HCT116 (cell line): ENCODE measurements around the gene RARB. TPM values are rescaled to one million over a fixed set of nuclear protein-coding genes. Genes with fewer than 3 reads are reported as not detected.

Experiments
- ATAC-seq: fragments of 200-7000 bp; cut with Tn5 transposase; 2 replicates; pipeline ENCODE4 v1.9.1; 2020; ENCODE audit warnings: mild to moderate bottlenecking, moderate library complexity
- BruUV-seq: library from RNA; stranded (reverse); fragments of 400-500 nt; replicated peaks from 2 replicates; lab custom pipeline; 2021; lab: Mats Ljungman, UMichigan
- CTCF ChIA-PET: fragments of 300-600 bp; sonication (Branson Sonifier 250); formaldehyde crosslinking; loops from one replicate; lab custom pipeline; 2021; ENCODE audit warnings: antibody characterized with exemption; lab: Charles Lee
- POLR2A ChIA-PET: fragments of 300-600, 350-600 bp; sonication (Branson Sonifier 250); formaldehyde crosslinking; loops from one replicate; lab custom pipeline; 2021; ENCODE audit warnings: antibody characterized with exemption; lab: Charles Lee
- RAD21 ChIA-PET, 2 experiments: fragments of 300-600 bp; sonication (Branson Sonifier 250); formaldehyde crosslinking; loops; one replicate each; lab custom pipeline; 2023; ENCODE audit warnings: low total read pairs in 2 of 2; ENCODE audit not compliant: uncharacterized antibody in 2 of 2, unreplicated experiment in 2 of 2, low non-redundant PET in 1 of 2; lab: Charles Lee
- DNase-seq: peaks from one replicate; pipeline ENCODE4 v3.0.0-alpha.2; 2010; ENCODE audit warnings: low read depth, low spot score
- H2AFZ ChIP-seq: fragments of 200-600 bp; shearing (Covaris generic), sonication (generic); 2 replicates; pipeline ENCODE4 v1.6.1; 2017; ENCODE audit warnings: low read depth, mixed run types, mixed read lengths, antibody characterized with exemption, low read length; ENCODE audit not compliant: poor library complexity, severe bottlenecking
- H3K27ac ChIP-seq: 2 replicates; pipeline ENCODE4 v1.5.1; 2012; ENCODE audit warnings: low read depth, low read length
- H3K27me3 ChIP-seq: fragments of 200-600 bp; sonication (generic); 2 replicates; pipeline ENCODE4 v1.6.1; 2016; ENCODE audit warnings: mixed run types, low read length, mixed read lengths; ENCODE audit not compliant: insufficient read depth
- H3K36me3 ChIP-seq, 2 experiments: fragments of 200-500 bp in 1 of 2; fragments of 200-600 bp in 1 of 2; sonication (Bioruptor generic) in 1 of 2; sonication (generic) in 1 of 2; 2 replicates each; pipeline versions ENCODE4 v1.5.1 to v1.6.1; 2014 to 2016; ENCODE audit warnings: low read length in 2 of 2, inconsistent platforms in 1 of 2, mixed read lengths in 1 of 2, mixed run types in 1 of 2; ENCODE audit not compliant: insufficient read depth in 2 of 2, control insufficient read depth in 1 of 2
- H3K4me1 ChIP-seq, 2 experiments: fragments of 200-600 bp in 1 of 2; sonication (generic) in 1 of 2; 2 replicates each; pipeline versions ENCODE4 v1.5.1 to v1.6.1; 2012 to 2017; ENCODE audit warnings: low read length in 2 of 2, inconsistent platforms in 1 of 2, mild to moderate bottlenecking in 1 of 2, mixed read lengths in 1 of 2, mixed run types in 1 of 2, moderate library complexity in 1 of 2; ENCODE audit not compliant: insufficient read depth in 2 of 2, control insufficient read depth in 1 of 2
- H3K4me2 ChIP-seq: fragments of 200-600 bp; sonication (generic); 2 replicates; pipeline ENCODE4 v1.6.1; 2017; ENCODE audit warnings: mixed run types, low read length, mixed read lengths
- H3K4me3 ChIP-seq, 2 experiments: fragments of 200-600 bp in 1 of 2; sonication (generic) in 1 of 2; replicated peaks in 1 of 2; 2 replicates each; pipeline ENCODE4 v1.5.1; 2011 to 2016; ENCODE audit warnings: low read length in 2 of 2, control low read depth in 1 of 2, low read depth in 1 of 2, mild to moderate bottlenecking in 1 of 2, mixed read lengths in 1 of 2, mixed run types in 1 of 2
- H3K79me2 ChIP-seq: fragments of 200-600 bp; sonication (generic); 2 replicates; pipeline ENCODE4 v1.6.1; 2017; ENCODE audit warnings: mild to moderate bottlenecking, mixed run types, low read length, moderate library complexity, mixed read lengths; ENCODE audit not compliant: insufficient read depth
- H3K9ac ChIP-seq: fragments of 200-600 bp; sonication (generic); 2 replicates; pipeline ENCODE4 v1.6.1; 2016; ENCODE audit warnings: low read length, mixed read lengths
- H3K9me2 ChIP-seq: fragments of 200-600 bp; sonication (generic), shearing (Covaris generic); 2 replicates; pipeline ENCODE4 v1.6.1; 2017; ENCODE audit warnings: mixed run types, mild to moderate bottlenecking, moderate library complexity; ENCODE audit not compliant: insufficient read depth
- H3K9me3 ChIP-seq, 2 experiments: fragments of 200-500 bp in 1 of 2; fragments of 200-600 bp in 1 of 2; sonication (Bioruptor generic) in 1 of 2; sonication (generic) in 1 of 2; 2 replicates each; pipeline ENCODE4 v1.6.1; 2014 to 2017; ENCODE audit warnings: low read length in 2 of 2, mixed read lengths in 2 of 2, inconsistent platforms in 1 of 2, low read depth in 1 of 2, mild to moderate bottlenecking in 1 of 2, mixed run types in 1 of 2, moderate library complexity in 1 of 2; ENCODE audit not compliant: control insufficient read depth in 1 of 2, insufficient read depth in 1 of 2
- H4K20me1 ChIP-seq: fragments of 200-600 bp; sonication (generic), shearing (Covaris generic); 2 replicates; pipeline ENCODE4 v1.6.1; 2017; ENCODE audit warnings: mixed run types, mild to moderate bottlenecking, moderate library complexity; ENCODE audit not compliant: insufficient read depth
- CBX3 ChIP-seq: IDR thresholded peaks from 2 replicates; pipeline ENCODE4 v1.6.1; 2012; ENCODE audit warnings: low read depth
- CEBPB ChIP-seq: IDR thresholded peaks from 2 replicates; pipeline ENCODE4 v1.6.1; 2012; ENCODE audit warnings: low read depth
- EGR1 ChIP-seq: IDR thresholded peaks from 2 replicates; pipeline ENCODE4 v1.6.1; 2012; ENCODE audit warnings: low read depth
- ELF1 ChIP-seq: IDR thresholded peaks from 2 replicates; pipeline ENCODE4 v1.6.1; 2012; ENCODE audit warnings: low read depth, borderline replicate concordance
- EZH2 ChIP-seq: fragments of 200-600 bp; sonication (generic); IDR thresholded peaks from 2 replicates; pipeline ENCODE4 v1.6.1; 2017; ENCODE audit warnings: antibody characterized with exemption, mixed run types
- FOSL1 ChIP-seq: IDR thresholded peaks from 2 replicates; pipeline ENCODE4 v1.6.1; 2012; ENCODE audit warnings: low read depth
- JUND ChIP-seq: IDR thresholded peaks from 2 replicates; pipeline ENCODE4 v1.6.1; 2012
- POLR2A ChIP-seq: IDR thresholded peaks from 2 replicates; pipeline ENCODE4 v1.7.0; 2011; ENCODE audit warnings: borderline replicate concordance; ENCODE audit not compliant: insufficient read depth, insufficient read length; ENCODE audit errors: extremely low read depth
- RAD21 ChIP-seq: IDR thresholded peaks from 2 replicates; pipeline ENCODE4 v1.6.1; 2012; ENCODE audit warnings: low read depth, mild to moderate bottlenecking
- SP1 ChIP-seq: IDR thresholded peaks from 2 replicates; pipeline ENCODE4 v1.6.1; 2012; ENCODE audit warnings: low read depth
- SRF ChIP-seq: IDR thresholded peaks from 2 replicates; pipeline ENCODE4 v1.6.1; 2012; ENCODE audit warnings: low read depth
- TCF7L2 ChIP-seq: IDR thresholded peaks from 2 replicates; pipeline ENCODE4 v1.7.0; 2011; ENCODE audit warnings: borderline replicate concordance, inconsistent platforms; ENCODE audit not compliant: insufficient read depth, insufficient read length; ENCODE audit errors: extremely low read depth
- YY1 ChIP-seq: IDR thresholded peaks from 2 replicates; pipeline ENCODE4 v1.6.1; 2011; ENCODE audit warnings: low read length, low read depth, moderate library complexity, mild to moderate bottlenecking; ENCODE audit not compliant: insufficient replicate concordance; ENCODE audit errors: extremely low read depth
- ZFX ChIP-seq: fragments of 450-650 bp; IDR thresholded peaks from 2 replicates; pipeline ENCODE4 v1.6.1; 2017
- intact Hi-C: fragments of 100-400 bp; cut with micrococcal nuclease; formaldehyde crosslinking; loops from 2 replicates; pipeline ENCODE4 v1.10.0; 2022
- total RNA-seq: library from RNA; stranded (reverse); gene quantifications from one replicate; pipeline ENCODE4 v1.2.1, GENCODE V29; 2021; ENCODE audit not compliant: unreplicated experiment
- TF ChIP-seq, protein P1 (sequence below), 3 experiments: fragments of 200-600 bp in 1 of 3; sonication (generic) in 1 of 3; IDR thresholded peaks in 2 of 3; conservative IDR thresholded peaks in 1 of 3; 2 replicates each; pipeline ENCODE4 v1.5.1; 2012 to 2017; ENCODE audit warnings: low read depth in 2 of 3, low read length in 2 of 3, antibody characterized with exemption in 1 of 3, borderline replicate concordance in 1 of 3, control low read depth in 1 of 3, mild to moderate bottlenecking in 1 of 3, mixed read lengths in 1 of 3, mixed run types in 1 of 3, moderate library complexity in 1 of 3; ENCODE audit not compliant: insufficient read depth in 1 of 3
- TF ChIP-seq, protein P2 (sequence below): IDR thresholded peaks from 2 replicates; pipeline ENCODE4 v1.6.1; 2011; ENCODE audit warnings: mild to moderate bottlenecking, low read length, moderate library complexity; ENCODE audit not compliant: insufficient replicate concordance; ENCODE audit errors: extremely low read depth
- TF ChIP-seq, protein P3 (sequence below): IDR thresholded peaks from 2 replicates; pipeline ENCODE4 v1.6.1; 2012
- TF ChIP-seq, protein P4 (sequence below): IDR thresholded peaks from 2 replicates; pipeline ENCODE4 v1.6.1; 2012; ENCODE audit warnings: low read depth
- TF ChIP-seq, protein P5 (sequence below): IDR thresholded peaks from 2 replicates; pipeline ENCODE4 v1.6.1; 2012

RARB gene
- total RNA-seq, 1 experiment from 2014 or later = not detected

DNA sequence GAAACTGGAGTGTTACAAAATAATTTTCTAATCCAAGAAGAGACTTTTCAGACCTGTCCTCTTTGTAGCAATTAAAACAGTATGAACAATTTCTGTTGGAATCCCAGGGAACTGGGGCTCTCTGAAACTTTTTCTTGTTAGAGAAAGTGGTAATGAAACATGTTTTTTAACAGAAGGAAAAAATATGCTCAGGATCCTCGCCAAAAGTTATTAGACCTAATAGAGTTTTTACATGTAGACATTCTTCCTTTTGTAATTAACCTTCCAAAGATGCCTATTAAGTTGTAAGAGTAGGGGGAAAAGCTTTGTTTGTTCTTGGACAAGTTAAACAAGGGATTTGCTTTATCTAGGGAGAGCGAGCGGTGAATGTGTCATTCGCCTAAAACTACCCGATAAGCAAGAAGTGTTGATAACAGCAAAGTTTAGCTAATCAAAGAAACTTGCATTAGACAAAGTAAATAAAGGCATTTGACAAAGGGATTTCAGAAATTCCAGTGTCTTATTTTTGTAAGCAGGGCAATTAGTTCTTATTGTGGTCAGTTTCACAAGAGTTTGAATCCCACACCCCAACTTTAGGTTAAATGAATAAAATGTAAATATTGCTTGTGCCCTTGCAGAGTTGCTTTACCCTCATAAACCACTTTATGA is 2.3 kb downstream of the RARB start:
- Histone ChIP-seq H3K9me2 (no peaks in the 10 kb centered on the region), H2AFZ (no peak overlapping the region), H3K27ac (no peak overlapping the region), H3K4me2 (no peak overlapping the region), H3K4me3 (no peak overlapping the region), H3K27me3 (peaks cover 89% of the 10 kb centered on the region), H3K79me2 (no peaks in the 10 kb centered on the region), H3K9me3 (no peaks in the 10 kb centered on the region), H3K4me1 (no peaks in the 10 kb centered on the region), H3K36me3 (no peaks in the 10 kb centered on the region), H4K20me1 (no peaks in the 10 kb centered on the region), H3K9ac (no peak overlapping the region)
- intact Hi-C loops = no loop called here
- POLR2A ChIA-PET = no interaction called here
- CTCF ChIA-PET = no interaction called here
- DNase-seq (no peak), ATAC-seq (no peak)
- RAD21 ChIA-PET = no interaction called here
- TF ChIP-seq TCF7L2 (no peak), CBX3 (no peak), EGR1 (no peak), ELF1 (no peak), YY1 (no peak), POLR2A (no peak), SRF (no peak), JUND (no peak), CEBPB (no peak), RAD21 (no peak), ZFX (no peak), FOSL1 (no peak), SP1 (no peak), EZH2 (no peak)
- TF ChIP-seq, protein P1, sequence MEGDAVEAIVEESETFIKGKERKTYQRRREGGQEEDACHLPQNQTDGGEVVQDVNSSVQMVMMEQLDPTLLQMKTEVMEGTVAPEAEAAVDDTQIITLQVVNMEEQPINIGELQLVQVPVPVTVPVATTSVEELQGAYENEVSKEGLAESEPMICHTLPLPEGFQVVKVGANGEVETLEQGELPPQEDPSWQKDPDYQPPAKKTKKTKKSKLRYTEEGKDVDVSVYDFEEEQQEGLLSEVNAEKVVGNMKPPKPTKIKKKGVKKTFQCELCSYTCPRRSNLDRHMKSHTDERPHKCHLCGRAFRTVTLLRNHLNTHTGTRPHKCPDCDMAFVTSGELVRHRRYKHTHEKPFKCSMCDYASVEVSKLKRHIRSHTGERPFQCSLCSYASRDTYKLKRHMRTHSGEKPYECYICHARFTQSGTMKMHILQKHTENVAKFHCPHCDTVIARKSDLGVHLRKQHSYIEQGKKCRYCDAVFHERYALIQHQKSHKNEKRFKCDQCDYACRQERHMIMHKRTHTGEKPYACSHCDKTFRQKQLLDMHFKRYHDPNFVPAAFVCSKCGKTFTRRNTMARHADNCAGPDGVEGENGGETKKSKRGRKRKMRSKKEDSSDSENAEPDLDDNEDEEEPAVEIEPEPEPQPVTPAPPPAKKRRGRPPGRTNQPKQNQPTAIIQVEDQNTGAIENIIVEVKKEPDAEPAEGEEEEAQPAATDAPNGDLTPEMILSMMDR (IDR thresholded peaks at IDR 0.05 in 2 of 3, conservative IDR thresholded peaks at IDR 0.05 in 1 of 3; ENCODE audit: borderline replicate concordance in 1 of 3, insufficient read depth in 1 of 3, low read depth in 2 of 3, low read length in 2 of 3) = no peak
- TF ChIP-seq, protein P2, sequence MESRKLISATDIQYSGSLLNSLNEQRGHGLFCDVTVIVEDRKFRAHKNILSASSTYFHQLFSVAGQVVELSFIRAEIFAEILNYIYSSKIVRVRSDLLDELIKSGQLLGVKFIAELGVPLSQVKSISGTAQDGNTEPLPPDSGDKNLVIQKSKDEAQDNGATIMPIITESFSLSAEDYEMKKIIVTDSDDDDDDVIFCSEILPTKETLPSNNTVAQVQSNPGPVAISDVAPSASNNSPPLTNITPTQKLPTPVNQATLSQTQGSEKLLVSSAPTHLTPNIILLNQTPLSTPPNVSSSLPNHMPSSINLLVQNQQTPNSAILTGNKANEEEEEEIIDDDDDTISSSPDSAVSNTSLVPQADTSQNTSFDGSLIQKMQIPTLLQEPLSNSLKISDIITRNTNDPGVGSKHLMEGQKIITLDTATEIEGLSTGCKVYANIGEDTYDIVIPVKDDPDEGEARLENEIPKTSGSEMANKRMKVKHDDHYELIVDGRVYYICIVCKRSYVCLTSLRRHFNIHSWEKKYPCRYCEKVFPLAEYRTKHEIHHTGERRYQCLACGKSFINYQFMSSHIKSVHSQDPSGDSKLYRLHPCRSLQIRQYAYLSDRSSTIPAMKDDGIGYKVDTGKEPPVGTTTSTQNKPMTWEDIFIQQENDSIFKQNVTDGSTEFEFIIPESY = no peak
- TF ChIP-seq, protein P3, sequence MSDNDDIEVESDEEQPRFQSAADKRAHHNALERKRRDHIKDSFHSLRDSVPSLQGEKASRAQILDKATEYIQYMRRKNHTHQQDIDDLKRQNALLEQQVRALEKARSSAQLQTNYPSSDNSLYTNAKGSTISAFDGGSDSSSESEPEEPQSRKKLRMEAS = no peak
- TF ChIP-seq, protein P4, sequence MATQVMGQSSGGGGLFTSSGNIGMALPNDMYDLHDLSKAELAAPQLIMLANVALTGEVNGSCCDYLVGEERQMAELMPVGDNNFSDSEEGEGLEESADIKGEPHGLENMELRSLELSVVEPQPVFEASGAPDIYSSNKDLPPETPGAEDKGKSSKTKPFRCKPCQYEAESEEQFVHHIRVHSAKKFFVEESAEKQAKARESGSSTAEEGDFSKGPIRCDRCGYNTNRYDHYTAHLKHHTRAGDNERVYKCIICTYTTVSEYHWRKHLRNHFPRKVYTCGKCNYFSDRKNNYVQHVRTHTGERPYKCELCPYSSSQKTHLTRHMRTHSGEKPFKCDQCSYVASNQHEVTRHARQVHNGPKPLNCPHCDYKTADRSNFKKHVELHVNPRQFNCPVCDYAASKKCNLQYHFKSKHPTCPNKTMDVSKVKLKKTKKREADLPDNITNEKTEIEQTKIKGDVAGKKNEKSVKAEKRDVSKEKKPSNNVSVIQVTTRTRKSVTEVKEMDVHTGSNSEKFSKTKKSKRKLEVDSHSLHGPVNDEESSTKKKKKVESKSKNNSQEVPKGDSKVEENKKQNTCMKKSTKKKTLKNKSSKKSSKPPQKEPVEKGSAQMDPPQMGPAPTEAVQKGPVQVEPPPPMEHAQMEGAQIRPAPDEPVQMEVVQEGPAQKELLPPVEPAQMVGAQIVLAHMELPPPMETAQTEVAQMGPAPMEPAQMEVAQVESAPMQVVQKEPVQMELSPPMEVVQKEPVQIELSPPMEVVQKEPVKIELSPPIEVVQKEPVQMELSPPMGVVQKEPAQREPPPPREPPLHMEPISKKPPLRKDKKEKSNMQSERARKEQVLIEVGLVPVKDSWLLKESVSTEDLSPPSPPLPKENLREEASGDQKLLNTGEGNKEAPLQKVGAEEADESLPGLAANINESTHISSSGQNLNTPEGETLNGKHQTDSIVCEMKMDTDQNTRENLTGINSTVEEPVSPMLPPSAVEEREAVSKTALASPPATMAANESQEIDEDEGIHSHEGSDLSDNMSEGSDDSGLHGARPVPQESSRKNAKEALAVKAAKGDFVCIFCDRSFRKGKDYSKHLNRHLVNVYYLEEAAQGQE = no peak
- TF ChIP-seq, protein P5, sequence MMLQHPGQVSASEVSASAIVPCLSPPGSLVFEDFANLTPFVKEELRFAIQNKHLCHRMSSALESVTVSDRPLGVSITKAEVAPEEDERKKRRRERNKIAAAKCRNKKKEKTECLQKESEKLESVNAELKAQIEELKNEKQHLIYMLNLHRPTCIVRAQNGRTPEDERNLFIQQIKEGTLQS = no peak
- BruUV-seq = no TSS peak
